ENCODE results near the gene FRAS1.

The FRAS1 gene

DNA sequence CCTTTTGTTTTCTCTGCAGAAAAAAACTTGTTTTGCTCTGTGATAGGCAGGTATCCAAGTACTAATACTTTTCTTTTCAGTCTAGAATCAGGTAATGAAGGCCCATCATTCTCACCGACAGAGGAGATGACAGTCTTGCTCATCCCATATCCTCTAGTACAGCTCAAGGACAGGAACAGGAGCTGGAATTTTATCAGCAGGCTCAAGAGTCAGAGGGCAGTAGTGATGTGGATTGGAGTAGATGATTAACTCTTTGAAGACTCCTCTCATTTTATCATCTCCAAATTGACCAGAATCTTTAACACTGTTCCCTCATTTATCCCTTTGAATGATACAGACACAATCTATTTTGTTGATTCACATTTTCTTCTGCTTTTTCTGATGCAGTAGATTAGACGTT, 162.7 kb downstream of the FRAS1 start:
- no peak for FAIRE-seq
- TF ChIP-seq, protein P1, sequence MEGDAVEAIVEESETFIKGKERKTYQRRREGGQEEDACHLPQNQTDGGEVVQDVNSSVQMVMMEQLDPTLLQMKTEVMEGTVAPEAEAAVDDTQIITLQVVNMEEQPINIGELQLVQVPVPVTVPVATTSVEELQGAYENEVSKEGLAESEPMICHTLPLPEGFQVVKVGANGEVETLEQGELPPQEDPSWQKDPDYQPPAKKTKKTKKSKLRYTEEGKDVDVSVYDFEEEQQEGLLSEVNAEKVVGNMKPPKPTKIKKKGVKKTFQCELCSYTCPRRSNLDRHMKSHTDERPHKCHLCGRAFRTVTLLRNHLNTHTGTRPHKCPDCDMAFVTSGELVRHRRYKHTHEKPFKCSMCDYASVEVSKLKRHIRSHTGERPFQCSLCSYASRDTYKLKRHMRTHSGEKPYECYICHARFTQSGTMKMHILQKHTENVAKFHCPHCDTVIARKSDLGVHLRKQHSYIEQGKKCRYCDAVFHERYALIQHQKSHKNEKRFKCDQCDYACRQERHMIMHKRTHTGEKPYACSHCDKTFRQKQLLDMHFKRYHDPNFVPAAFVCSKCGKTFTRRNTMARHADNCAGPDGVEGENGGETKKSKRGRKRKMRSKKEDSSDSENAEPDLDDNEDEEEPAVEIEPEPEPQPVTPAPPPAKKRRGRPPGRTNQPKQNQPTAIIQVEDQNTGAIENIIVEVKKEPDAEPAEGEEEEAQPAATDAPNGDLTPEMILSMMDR (IDR thresholded peaks at IDR 0.05; ENCODE audit: insufficient read depth, missing control alignments): no peak

GRCh38 chr4:78220283-78220682, 163.2 kb downstream of the FRAS1 start:
- no peak for DNase-seq (ENCODE audit: insufficient read length, low spot score)
- no peak for FAIRE-seq
- TF ChIP-seq, protein P1 (IDR thresholded peaks at IDR 0.05; ENCODE audit: insufficient read depth, missing control alignments): no peak

More for the DNA sequence above, 162.7 kb downstream of the FRAS1 start:
- DNase-seq (ENCODE audit: insufficient read length, low spot score): no peak

GRCh38 chr4:78222575-78223186, 165.6 kb downstream of the FRAS1 start:
- TF ChIP-seq, protein P1 (IDR thresholded peaks at IDR 0.05; ENCODE audit: insufficient read depth, missing control alignments): no peak
- DNase-seq (ENCODE audit: insufficient read length, low spot score): no peak

GRCh38 chr4:78225236-78225635, 168.1 kb downstream of the FRAS1 start:
- FAIRE-seq (no peak), DNase-seq (ENCODE audit: insufficient read length, low spot score) (no peak)
- TF ChIP-seq, protein P1 (IDR thresholded peaks at IDR 0.05; ENCODE audit: insufficient read depth, missing control alignments): no peak

More at GRCh38 chr4:78222575-78223186, 165.6 kb downstream of the FRAS1 start:
- no peak for FAIRE-seq

DNA sequence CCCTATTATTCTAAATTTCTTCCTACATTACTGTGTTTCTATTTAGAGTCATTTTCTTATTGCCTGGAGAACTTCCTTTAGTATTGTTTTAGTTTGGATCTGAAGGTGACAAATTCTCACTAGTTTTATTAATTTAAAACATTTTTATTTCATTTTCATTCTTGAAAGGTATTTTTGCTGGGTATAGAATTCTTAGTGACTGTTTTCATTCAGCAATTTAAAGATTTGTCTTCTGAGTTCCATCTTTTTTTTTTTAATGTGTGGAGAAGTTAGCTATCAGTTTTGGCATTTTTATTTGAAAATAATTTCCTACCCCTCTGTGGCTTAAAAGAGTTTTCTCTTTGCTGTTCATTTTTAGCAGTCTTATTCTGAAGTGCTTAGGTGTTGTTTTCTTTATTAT, 169.2 kb downstream of the FRAS1 start:
- FAIRE-seq (no peak), DNase-seq (ENCODE audit: insufficient read length, low spot score) (no peak)
- TF ChIP-seq, protein P1 (IDR thresholded peaks at IDR 0.05; ENCODE audit: insufficient read depth, missing control alignments): no peak

GRCh38 chr4:78227411-78228057, 170.4 kb downstream of the FRAS1 start:
- FAIRE-seq (no peak), DNase-seq (ENCODE audit: insufficient read length, low spot score) (no peak)
- TF ChIP-seq, protein P1 (IDR thresholded peaks at IDR 0.05; ENCODE audit: insufficient read depth, missing control alignments): no peak

GRCh38 chr4:78235800-78236199, 178.7 kb downstream of the FRAS1 start:
- no peak for FAIRE-seq
- TF ChIP-seq, protein P1 (IDR thresholded peaks at IDR 0.05; ENCODE audit: insufficient read depth, missing control alignments): no peak
- DNase-seq (ENCODE audit: insufficient read length, low spot score): no peak

All from D721Med (cell line).